SW480 (cell line): ENCODE measurements around the gene SLC12A6.

Experiments
- DNase-seq: peaks from one replicate; pipeline ENCODE4 v3.0.0-alpha.2; 2016; ENCODE audit warnings: low spot score

The SLC12A6 gene

GRCh38 chr15:34330279-34330678 lies 7.3 kb downstream of the SLC12A6 start:
- no peak for DNase-seq

- no peak for DNase-seq
Measured at GRCh38 chr15:34329006-34329405, 8.6 kb downstream of the SLC12A6 start.

- no peak for DNase-seq
Measured at GRCh38 chr15:34327906-34328305, 9.7 kb downstream of the SLC12A6 start.

- DNase-seq, result no peak
Measured at GRCh38 chr15:34325368-34325767, 12.2 kb downstream of the SLC12A6 start.

GRCh38 chr15:34324933-34325332 lies 12.6 kb downstream of the SLC12A6 start:
- DNase-seq, result no peak

GRCh38 chr15:34323217-34323616 lies 14.4 kb downstream of the SLC12A6 start:
- no peak for DNase-seq

GRCh38 chr15:34318277-34319079 lies 19.1 kb downstream of the SLC12A6 start:
- peak; percentile 69 for DNase-seq

GRCh38 chr15:34314491-34315490 lies 22.8 kb downstream of the SLC12A6 start:
- no peak for DNase-seq

GRCh38 chr15:34311563-34311962 lies 26.0 kb downstream of the SLC12A6 start:
- DNase-seq, result no peak

- DNase-seq, result no peak
Measured at GRCh38 chr15:34304613-34305012, 33.0 kb downstream of the SLC12A6 start.

GRCh38 chr15:34301058-34301457 lies 36.5 kb downstream of the SLC12A6 start:
- no peak for DNase-seq

- no peak for DNase-seq
Measured at GRCh38 chr15:34297059-34297458, 40.5 kb downstream of the SLC12A6 start.

GRCh38 chr15:34292621-34293020 lies 45.0 kb downstream of the SLC12A6 start:
- no peak for DNase-seq

- no peak for DNase-seq
Measured at GRCh38 chr15:34284937-34285336, 52.6 kb downstream of the SLC12A6 start.

GRCh38 chr15:34282384-34282783 lies 55.2 kb downstream of the SLC12A6 start:
- DNase-seq, result no peak

GRCh38 chr15:34280193-34280592 lies 57.4 kb downstream of the SLC12A6 start:
- DNase-seq, result no peak

- no peak for DNase-seq
Measured at GRCh38 chr15:34279368-34279767, 58.2 kb downstream of the SLC12A6 start.

- DNase-seq, result no peak
Measured at GRCh38 chr15:34275721-34276120, 61.9 kb downstream of the SLC12A6 start.

- DNase-seq, result no peak
Measured at GRCh38 chr15:34275154-34275553, 62.4 kb downstream of the SLC12A6 start.

GRCh38 chr15:34271493-34271892 lies 66.1 kb downstream of the SLC12A6 start:
- DNase-seq, result no peak

- DNase-seq, result no peak
Measured at GRCh38 chr15:34266751-34267150, 70.8 kb downstream of the SLC12A6 start.

GRCh38 chr15:34264076-34264475 lies 73.5 kb downstream of the SLC12A6 start:
- DNase-seq, result no peak

GRCh38 chr15:34262362-34262761 lies 75.2 kb downstream of the SLC12A6 start:
- no peak for DNase-seq
